GM23248 (cell line): Measurements from ENCODE around the gene TOMM70.

Experiments
- EZH2 ChIP-seq: fragments of 200-600 bp; sonication (generic); IDR thresholded peaks from 2 replicates; pipeline ENCODE4 v1.6.1; 2018; ENCODE audit warnings: antibody characterized with exemption, mild to moderate bottlenecking; ENCODE audit not compliant: insufficient read depth, poor library complexity, severe bottlenecking
- EZH2phosphoT487 ChIP-seq: fragments of 200-600 bp; sonication (generic); IDR thresholded peaks from 2 replicates; pipeline ENCODE4 v1.6.1; 2018; ENCODE audit warnings: antibody characterized with exemption, moderate library complexity, mild to moderate bottlenecking, low read depth; ENCODE audit not compliant: insufficient read depth

- TF ChIP-seq EZH2phosphoT487 (no peak), EZH2 (no peak)
These were observed 65.5 kb downstream of the TOMM70 start for GRCh38 chr3:100335434-100335833.
